GM23338 (cell line): ENCODE data around the gene TMEM185B. TPM values are rescaled to one million over a fixed set of nuclear protein-coding genes. Genes with fewer than 3 reads are reported as not detected.

Experiments
- ATAC-seq: fragments of 200-7000 bp; cut with Tn5 transposase; 3 replicates; pipeline ENCODE4 v1.9.1; 2020
- DNase-seq: peaks from one replicate; pipeline ENCODE4 v3.0.0-alpha.2; 2015; ENCODE audit warnings: low spot score
- H2AFZ ChIP-seq: fragments of 200-600 bp; sonication (generic); 2 replicates; pipeline ENCODE4 v1.8.0; 2016; ENCODE audit warnings: antibody characterized with exemption, mild to moderate bottlenecking, moderate library complexity
- H3F3A ChIP-seq: fragments of 200-600 bp; sonication (generic); replicated peaks from 2 replicates; pipeline ENCODE4 v1.8.0; 2017; ENCODE audit warnings: antibody characterized with exemption, mixed run types, low read depth
- H3K27ac ChIP-seq: fragments of 200-600 bp; sonication (generic); 2 replicates; pipeline ENCODE4 v1.6.1; 2016; ENCODE audit warnings: low read depth
- H3K27me3 ChIP-seq: fragments of 200-600 bp; sonication (generic); 2 replicates; pipeline ENCODE4 v1.8.0; 2016; ENCODE audit warnings: mild to moderate bottlenecking, mixed run types, moderate library complexity; ENCODE audit not compliant: insufficient read depth
- H3K36me3 ChIP-seq: fragments of 200-600 bp; sonication (generic); 2 replicates; pipeline ENCODE4 v1.8.0; 2016; ENCODE audit warnings: mild to moderate bottlenecking; ENCODE audit not compliant: insufficient read depth
- H3K4me1 ChIP-seq: fragments of 200-600 bp; sonication (generic); 2 replicates; pipeline ENCODE4 v1.8.0; 2016; ENCODE audit warnings: mild to moderate bottlenecking, moderate library complexity; ENCODE audit not compliant: insufficient read depth
- H3K4me2 ChIP-seq: fragments of 200-600 bp; sonication (generic); 2 replicates; pipeline ENCODE4 v1.7.1; 2017; ENCODE audit warnings: mixed run types
- H3K4me3 ChIP-seq: fragments of 200-600 bp; sonication (generic); 2 replicates; pipeline ENCODE4 v1.6.1; 2016; ENCODE audit warnings: mixed run types
- H3K79me2 ChIP-seq: fragments of 200-600 bp; sonication (generic); replicated peaks from 2 replicates; pipeline ENCODE4 v1.8.0; 2017; ENCODE audit warnings: mild to moderate bottlenecking; ENCODE audit not compliant: insufficient read depth
- H3K9me2 ChIP-seq: fragments of 200-600 bp; sonication (generic); 2 replicates; pipeline ENCODE4 v1.8.0; 2017; ENCODE audit not compliant: insufficient read depth
- H4K20me1 ChIP-seq: fragments of 200-600 bp; sonication (generic); replicated peaks from 2 replicates; pipeline ENCODE4 v1.8.0; 2017; ENCODE audit warnings: mild to moderate bottlenecking; ENCODE audit not compliant: insufficient read depth
- H3K27ac Mint-ChIP-seq: 2 replicates; pipeline ENCODE4 v1.8.0; 2020; ENCODE audit warnings: inconsistent platforms, mild to moderate bottlenecking, moderate library complexity, mixed read lengths
- H3K27me3 Mint-ChIP-seq: 3 replicates; pipeline ENCODE4 v1.8.0; 2022; ENCODE audit warnings: low read depth, mild to moderate bottlenecking, moderate library complexity, mixed read lengths, inconsistent platforms; ENCODE audit not compliant: insufficient read depth, poor library complexity
- H3K36me3 Mint-ChIP-seq: 3 replicates; pipeline ENCODE4 v1.8.0; 2021; ENCODE audit warnings: low read depth, mild to moderate bottlenecking, inconsistent platforms, moderate library complexity, mixed read lengths
- H3K4me1 Mint-ChIP-seq: 3 replicates; pipeline ENCODE4 v1.8.0; 2020; ENCODE audit warnings: mild to moderate bottlenecking, inconsistent platforms, mixed read lengths
- H3K4me3 Mint-ChIP-seq: 3 replicates; pipeline ENCODE4 v1.8.0; 2021; ENCODE audit warnings: moderate library complexity, mild to moderate bottlenecking, inconsistent platforms, mixed read lengths
- H3K9me3 Mint-ChIP-seq: 3 replicates; pipeline ENCODE4 v1.8.0; 2020; ENCODE audit warnings: moderate library complexity, mild to moderate bottlenecking, inconsistent platforms, mixed read lengths
- CREB1 ChIP-seq: fragments of 250-450 bp; sonication (Bioruptor Pico); IDR thresholded peaks from 2 replicates; pipeline ENCODE4 v1.5.0; 2020; ENCODE audit warnings: low read depth, mild to moderate bottlenecking, moderate library complexity
- CTCF ChIP-seq, 2 experiments: fragments of 200-600 bp in 1 of 2; sonication (generic) in 1 of 2; conservative IDR thresholded peaks; 2 replicates each; pipeline versions ENCODE4 v1.5.1 to v1.6.1; 2016 to 2017; ENCODE audit warnings: antibody characterized with exemption in 2 of 2, low read depth in 2 of 2, mild to moderate bottlenecking in 2 of 2, moderate library complexity in 1 of 2
- ETS1 ChIP-seq: IDR thresholded peaks from 2 replicates; pipeline ENCODE4 v1.6.1; 2016; ENCODE audit warnings: antibody characterized with exemption
- EZH2 ChIP-seq: fragments of 200-600 bp; sonication (generic); IDR thresholded peaks from one replicate; pipeline ENCODE4 v1.8.0; 2017; ENCODE audit warnings: antibody characterized with exemption, mild to moderate bottlenecking, low read depth; ENCODE audit not compliant: unreplicated experiment
- EZH2phosphoT487 ChIP-seq: fragments of 200-600 bp; sonication (generic); IDR thresholded peaks from one replicate; pipeline ENCODE4 v1.8.1; 2018; ENCODE audit warnings: antibody characterized with exemption; ENCODE audit not compliant: unreplicated experiment
- JUNB ChIP-seq: IDR thresholded peaks from one replicate; pipeline ENCODE4 v1.6.1; 2016; ENCODE audit warnings: antibody characterized with exemption; ENCODE audit not compliant: unreplicated experiment
- NANOG ChIP-seq: IDR thresholded peaks from 2 replicates; pipeline ENCODE4 v1.6.1; 2016; ENCODE audit warnings: antibody characterized with exemption, borderline replicate concordance
- POLR2AphosphoS5 ChIP-seq: IDR thresholded peaks from 2 replicates; pipeline ENCODE4 v1.6.1; 2016; ENCODE audit warnings: antibody characterized with exemption, low read depth
- REST ChIP-seq: IDR thresholded peaks from one replicate; pipeline ENCODE4 v1.6.1; 2018; ENCODE audit warnings: antibody characterized with exemption; ENCODE audit not compliant: unreplicated experiment
- STAT1 ChIP-seq: IDR thresholded peaks from one replicate; pipeline ENCODE4 v1.6.1; 2016; ENCODE audit warnings: antibody characterized with exemption; ENCODE audit not compliant: unreplicated experiment
- ZNF114 ChIP-seq: fragments of 250-450 bp; sonication (Bioruptor Pico); IDR thresholded peaks from 2 replicates; pipeline ENCODE4 v1.5.0; 2020; ENCODE audit warnings: mild to moderate bottlenecking, moderate library complexity
- ZNF331 ChIP-seq: fragments of 250-450 bp; sonication (Bioruptor Pico); IDR thresholded peaks from 2 replicates; pipeline ENCODE4 v1.5.0; 2020; ENCODE audit warnings: low read depth, mild to moderate bottlenecking, moderate library complexity
- ZNF462 ChIP-seq: fragments of 250-450 bp; sonication (Bioruptor Pico); IDR thresholded peaks from 2 replicates; pipeline ENCODE4 v1.5.0; 2020; ENCODE audit warnings: mild to moderate bottlenecking, moderate library complexity
- polyA plus RNA-seq: library from polyadenylated mRNA; unstranded; fragments of >200 nt; fragmentation: Nextera tagmentation; extraction: Ambion mirVana; gene quantifications from 2 replicates; pipeline ENCODE4 v1.2.1, GENCODE V29; 2016
- total RNA-seq: library from RNA; depleted of rRNA; stranded (reverse); fragments of >200 nt; shearing (Covaris generic); gene quantifications from 2 replicates; pipeline ENCODE4 v1.2.3, GENCODE V29; 2014

Gene TMEM185B
- total and polyA plus RNA-seq, 2 experiments from 2014 or later, result 3.9 to 24.4 TPM

GRCh38 chr2:120235681-120236080 is 12.5 kb upstream of the TMEM185B start:
- no peaks in the 10 kb centered on the region for H3K36me3 Mint-ChIP-seq
- peaks cover 3% of the 10 kb centered on the region; the same call in 1 of the 3 replicates for H3K9me3 Mint-ChIP-seq
- Histone ChIP-seq H3K4me3 (no peak overlapping the region), H4K20me1 (peaks cover 4% of the 10 kb centered on the region; the same call in 1 of the 2 replicates), H3K27me3 (no peaks in the 10 kb centered on the region), H3K9me2 (no peaks in the 10 kb centered on the region), H3K27ac (no peak overlapping the region), H3F3A (no peaks in the 10 kb centered on the region), H3K4me2 (no peak overlapping the region), H3K79me2 (no peaks in the 10 kb centered on the region), H2AFZ (no peak overlapping the region), H3K36me3 (no peaks in the 10 kb centered on the region), H3K4me1 (peaks cover 9% of the 10 kb centered on the region)
- no peak overlapping the region for H3K4me3 Mint-ChIP-seq
- no peak overlapping the region for H3K27ac Mint-ChIP-seq
- peaks cover 16% of the 10 kb centered on the region for H3K4me1 Mint-ChIP-seq
- ATAC-seq, result no peak
- H3K27me3 Mint-ChIP-seq, result peaks cover 14% of the 10 kb centered on the region
- no peak for TF ChIP-seq STAT1
- TF ChIP-seq NANOG, result no peak
- no peak for TF ChIP-seq ZNF114 (CRISPR knock-in tag)
- no peak for TF ChIP-seq EZH2
- TF ChIP-seq POLR2AphosphoS5, result no peak
- TF ChIP-seq EZH2phosphoT487, result no peak
- TF ChIP-seq CTCF (conservative IDR thresholded peaks at IDR 0.05; ENCODE audit: low read depth in 2 of 2), result no peak
- no peak for TF ChIP-seq JUNB
- TF ChIP-seq ZNF331 (CRISPR knock-in tag), result no peak
- TF ChIP-seq ZNF462 (CRISPR knock-in tag), result no peak
- TF ChIP-seq ETS1, result no peak
- no peak for TF ChIP-seq REST
- no peak for TF ChIP-seq CREB1 (CRISPR knock-in tag)
- DNase-seq, result no peak
